ENCODE results near the gene ABCA13. TPM values are rescaled to one million over a fixed set of nuclear protein-coding genes. Genes with fewer than 3 reads are reported as not detected.

Gene ABCA13
- total RNA-seq, 1 experiment from 2014 or later: not detected

GRCh38 chr7:48388911-48389310, 217.7 kb downstream of the ABCA13 start:
- ATAC-seq: no peak
- POLR2A ChIA-PET: no interaction called here
- H3K27ac ChIP-seq (ENCODE audit: low read depth, low read length): no peak overlapping the region

More at GRCh38 chr7:48388911-48389310, 217.7 kb downstream of the ABCA13 start:
- Histone ChIP-seq H3K27me3 (ENCODE audit: insufficient read depth, low read length) (no peaks in the 10 kb centered on the region), H3K4me3 (replicated peaks in 1 of 2; ENCODE audit: low read depth in 1 of 2, low read length in 2 of 2) (no peak overlapping the region), H3K9me3 (ENCODE audit: control insufficient read depth in 1 of 2, insufficient read depth in 1 of 2, low read depth in 1 of 2, low read length in 2 of 2) (no peaks in the 10 kb centered on the region; a peak in 1 of 4 replicates), H4K20me1 (ENCODE audit: insufficient read depth) (no peaks in the 10 kb centered on the region), H3K4me2 (ENCODE audit: low read length) (no peak overlapping the region), H3K9ac (ENCODE audit: low read length) (no peak overlapping the region), H3K9me2 (ENCODE audit: insufficient read depth) (no peaks in the 10 kb centered on the region), H3K79me2 (ENCODE audit: insufficient read depth, low read length) (no peaks in the 10 kb centered on the region), H3K4me1 (ENCODE audit: control insufficient read depth in 1 of 2, insufficient read depth in 2 of 2, low read length in 2 of 2) (no peaks in the 10 kb centered on the region), H2AFZ (ENCODE audit: low read depth, low read length, poor library complexity, severe bottlenecking) (no peak overlapping the region), H3K36me3 (ENCODE audit: control insufficient read depth in 1 of 2, insufficient read depth in 2 of 2, low read length in 2 of 2) (no peaks in the 10 kb centered on the region)
- ChIA-PET CTCF (no interaction called here), RAD21 (ENCODE audit: low non-redundant PET in 1 of 2, low total read pairs in 2 of 2, uncharacterized antibody in 2 of 2, unreplicated experiment in 2 of 2) (no interaction called here)
- BruUV-seq (replicated peaks): no TSS peak
- no peak for TF ChIP-seq YY1 (IDR thresholded peaks at IDR 0.05; ENCODE audit: extremely low read depth, insufficient replicate concordance, low read depth, low read length)
- TF ChIP-seq CBX3 (IDR thresholded peaks at IDR 0.05; ENCODE audit: low read depth): no peak
- TF ChIP-seq MAX (IDR thresholded peaks at IDR 0.05): no peak
- TF ChIP-seq SRF (IDR thresholded peaks at IDR 0.05; ENCODE audit: low read depth): no peak
- TF ChIP-seq JUND (IDR thresholded peaks at IDR 0.05): no peak
- TF ChIP-seq EZH2phosphoT487 (IDR thresholded peaks at IDR 0.05; ENCODE audit: borderline replicate concordance): no peak
- TF ChIP-seq RAD21 (IDR thresholded peaks at IDR 0.05; ENCODE audit: low read depth): no peak
- TF ChIP-seq SIN3A (IDR thresholded peaks at IDR 0.05; ENCODE audit: low read depth): no peak
- TF ChIP-seq REST (IDR thresholded peaks at IDR 0.05; ENCODE audit: low read depth): no peak
- TF ChIP-seq, protein P1, sequence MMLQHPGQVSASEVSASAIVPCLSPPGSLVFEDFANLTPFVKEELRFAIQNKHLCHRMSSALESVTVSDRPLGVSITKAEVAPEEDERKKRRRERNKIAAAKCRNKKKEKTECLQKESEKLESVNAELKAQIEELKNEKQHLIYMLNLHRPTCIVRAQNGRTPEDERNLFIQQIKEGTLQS (IDR thresholded peaks at IDR 0.05): no peak
- TF ChIP-seq, protein P2, sequence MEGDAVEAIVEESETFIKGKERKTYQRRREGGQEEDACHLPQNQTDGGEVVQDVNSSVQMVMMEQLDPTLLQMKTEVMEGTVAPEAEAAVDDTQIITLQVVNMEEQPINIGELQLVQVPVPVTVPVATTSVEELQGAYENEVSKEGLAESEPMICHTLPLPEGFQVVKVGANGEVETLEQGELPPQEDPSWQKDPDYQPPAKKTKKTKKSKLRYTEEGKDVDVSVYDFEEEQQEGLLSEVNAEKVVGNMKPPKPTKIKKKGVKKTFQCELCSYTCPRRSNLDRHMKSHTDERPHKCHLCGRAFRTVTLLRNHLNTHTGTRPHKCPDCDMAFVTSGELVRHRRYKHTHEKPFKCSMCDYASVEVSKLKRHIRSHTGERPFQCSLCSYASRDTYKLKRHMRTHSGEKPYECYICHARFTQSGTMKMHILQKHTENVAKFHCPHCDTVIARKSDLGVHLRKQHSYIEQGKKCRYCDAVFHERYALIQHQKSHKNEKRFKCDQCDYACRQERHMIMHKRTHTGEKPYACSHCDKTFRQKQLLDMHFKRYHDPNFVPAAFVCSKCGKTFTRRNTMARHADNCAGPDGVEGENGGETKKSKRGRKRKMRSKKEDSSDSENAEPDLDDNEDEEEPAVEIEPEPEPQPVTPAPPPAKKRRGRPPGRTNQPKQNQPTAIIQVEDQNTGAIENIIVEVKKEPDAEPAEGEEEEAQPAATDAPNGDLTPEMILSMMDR (IDR thresholded peaks at IDR 0.05 in 2 of 3, conservative IDR thresholded peaks at IDR 0.05 in 1 of 3; ENCODE audit: borderline replicate concordance in 1 of 3, insufficient read depth in 1 of 3, low read depth in 2 of 3, low read length in 2 of 3): no peak
- DNase-seq (ENCODE audit: low read depth, low spot score): no peak
- intact Hi-C loops (cut with micrococcal nuclease): no loop called here
